Stimulated activated CD4-positive, alpha-beta T cell treated with anti-CD3 and anti-CD28 coated beads, Interleukin-2, amount 100 ng/mL, for 24 hours (primary cell): ENCODE data around the gene RITA1.

Source experiments
- DNase-seq, 2 donors: peaks; one replicate each; pipeline ENCODE4 v3.0.0-alpha.2; 2020

Gene RITA1

DNA sequence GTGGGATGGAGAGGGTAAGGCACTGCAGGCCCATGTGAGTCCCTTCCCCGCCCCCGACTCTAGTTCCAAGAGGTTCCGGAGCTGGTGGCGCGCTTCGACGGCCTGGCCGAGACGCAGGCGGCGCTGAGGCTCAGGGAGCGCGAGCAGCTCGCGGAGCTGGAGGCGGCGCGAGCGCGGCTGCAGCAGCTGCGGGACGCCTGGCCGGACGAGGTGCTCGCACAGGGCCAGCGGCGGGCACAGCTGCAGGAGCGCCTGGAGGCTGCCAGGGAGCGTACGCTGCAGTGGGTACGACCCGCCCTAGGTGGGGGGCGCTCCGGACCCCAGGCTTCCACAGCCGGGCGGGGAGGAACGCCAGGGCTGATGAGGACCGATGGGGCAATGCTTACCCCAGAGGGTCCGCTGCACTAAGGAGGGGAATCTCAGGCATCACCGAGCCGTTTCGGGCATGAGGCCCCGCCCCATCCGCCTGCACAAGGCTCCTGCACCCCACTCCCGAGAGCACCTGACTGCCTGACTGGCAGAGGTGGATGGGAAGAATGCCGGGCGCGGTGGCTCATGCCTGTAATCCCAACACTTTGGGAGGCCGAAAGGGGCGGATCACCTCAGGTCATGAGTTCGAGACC is 31.1 kb upstream of the RITA1 start:
- peak in 1 of 2 donors; percentile 38 for DNase-seq

DNA sequence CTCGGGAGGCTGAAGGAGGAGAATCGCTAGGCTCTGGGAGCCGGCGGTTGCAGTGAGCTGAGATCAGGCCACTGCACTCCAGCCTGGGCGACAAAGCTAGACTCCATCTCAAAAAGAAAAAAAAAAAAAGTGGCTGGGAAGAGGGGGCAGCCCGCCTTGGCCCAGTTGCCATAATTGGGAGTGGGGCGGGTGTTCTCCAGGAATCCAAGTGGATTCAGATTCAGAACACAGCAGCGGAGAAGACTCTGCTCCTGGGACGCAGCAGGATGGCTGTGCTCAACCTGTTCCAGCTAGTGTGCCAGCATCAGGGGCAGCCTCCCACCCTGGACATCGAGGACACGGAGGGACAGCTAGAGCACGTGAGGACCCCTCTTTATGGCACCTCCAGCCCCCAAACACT is 30.5 kb upstream of the RITA1 start:
- DNase-seq = no peak

DNA sequence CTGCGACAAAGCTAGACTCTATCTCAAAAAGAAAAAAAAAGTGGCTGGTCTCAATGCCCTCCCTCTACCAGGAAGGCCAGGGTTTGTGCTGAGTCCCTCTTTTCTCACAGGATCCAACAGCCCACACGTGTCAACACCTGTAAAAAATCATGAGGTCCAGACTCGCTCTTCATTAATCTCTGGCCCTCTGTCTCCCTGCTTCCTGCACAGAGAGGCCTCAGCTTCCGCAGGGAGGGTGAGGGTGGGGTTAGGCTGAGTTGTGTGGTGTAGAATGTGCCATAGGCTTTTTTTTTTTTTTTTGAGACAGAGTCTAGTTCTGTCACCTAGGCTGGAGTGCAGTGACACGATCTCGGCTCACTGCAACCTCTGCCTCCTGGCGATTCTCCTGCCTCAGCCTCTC is 29.9 kb upstream of the RITA1 start:
- DNase-seq = no peak

DNA sequence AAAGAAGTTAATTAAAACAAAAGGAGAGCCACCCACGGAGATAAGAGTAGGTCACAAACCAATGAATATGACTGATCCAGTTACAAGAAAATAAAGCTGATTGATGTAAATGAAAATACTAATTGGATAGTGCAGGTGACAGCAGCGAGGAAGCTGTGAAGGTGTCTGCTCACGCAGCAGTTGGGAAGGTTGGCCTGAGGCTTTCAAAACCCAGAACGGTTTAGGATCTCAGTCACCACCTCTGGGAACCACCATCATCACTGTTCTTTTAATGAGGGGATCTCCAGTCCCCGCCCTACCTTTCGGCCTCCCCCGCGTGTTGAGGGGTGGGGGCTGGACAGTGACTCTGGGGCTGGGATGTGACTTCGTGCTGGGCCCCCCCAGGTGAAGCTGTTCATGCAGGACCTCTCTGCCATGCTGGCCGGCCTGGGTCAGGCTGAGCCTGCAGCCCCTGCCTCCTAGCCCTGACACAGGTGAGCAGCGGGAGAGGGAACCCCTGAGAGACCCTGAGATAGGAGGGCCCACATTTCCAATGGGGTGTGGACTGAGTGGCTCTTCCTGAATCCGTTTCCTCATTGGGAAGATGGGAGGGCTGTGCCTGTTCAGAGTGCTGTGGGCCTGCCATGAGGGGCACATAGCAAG is 28.2 kb upstream of the RITA1 start:
- no peak for DNase-seq

DNA sequence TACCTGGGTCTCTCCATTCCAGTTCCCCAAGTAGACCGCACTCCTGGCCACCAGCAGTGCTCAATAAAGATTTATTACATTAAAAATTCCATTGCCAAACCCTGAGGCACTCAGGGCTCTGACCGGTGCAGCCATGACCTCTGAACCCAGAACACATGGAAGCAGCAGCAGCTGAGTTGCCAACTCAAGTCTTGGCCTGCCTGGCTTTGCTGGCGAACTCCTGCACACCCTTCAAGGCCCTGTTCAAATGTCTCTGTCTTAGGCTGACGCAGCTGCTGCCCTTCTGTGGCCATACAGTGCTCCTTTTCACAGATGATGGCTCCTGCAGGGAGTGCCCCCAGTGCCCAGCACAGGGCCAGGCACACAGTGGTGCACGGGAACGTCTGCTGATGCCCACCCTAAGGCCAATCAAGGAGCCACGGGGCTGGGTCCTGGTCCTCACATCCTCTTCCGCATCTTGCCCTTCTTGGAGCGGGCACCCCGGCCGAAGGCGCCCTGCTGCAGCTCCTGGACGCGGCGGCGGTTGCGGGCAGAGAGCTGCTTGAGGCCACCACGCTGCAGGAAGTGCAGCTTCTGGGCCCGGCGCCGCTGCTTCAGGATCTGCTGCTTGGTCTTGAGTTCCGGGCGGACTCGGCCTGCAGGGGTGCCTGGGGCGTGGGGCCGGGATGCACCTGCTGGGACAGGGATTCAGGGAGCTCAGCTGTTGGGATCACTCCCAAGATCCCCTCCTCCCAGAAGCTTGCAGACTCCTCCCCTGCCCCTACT is 26.9 kb upstream of the RITA1 start:
- no peak for DNase-seq

DNA sequence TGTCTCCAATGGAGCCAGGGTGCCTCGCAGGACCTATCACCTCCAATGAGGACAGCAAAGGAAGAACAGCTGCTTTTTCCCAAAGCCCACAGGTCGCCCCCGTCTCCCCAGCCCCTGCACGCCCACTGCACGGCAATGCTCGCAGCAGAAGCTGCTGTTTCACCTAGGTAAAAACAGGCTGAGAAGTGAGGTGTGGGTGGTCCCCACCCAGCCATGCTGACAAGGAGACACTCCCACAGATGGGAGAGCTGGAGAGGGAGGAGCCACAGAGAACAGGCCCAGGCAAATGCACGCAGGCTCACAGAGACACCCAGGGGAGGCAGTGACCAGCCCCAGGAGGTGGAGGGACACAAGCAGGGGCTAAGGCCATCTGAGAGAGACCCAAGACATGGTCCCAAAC is 25.6 kb upstream of the RITA1 start:
- DNase-seq = no peak

DNA sequence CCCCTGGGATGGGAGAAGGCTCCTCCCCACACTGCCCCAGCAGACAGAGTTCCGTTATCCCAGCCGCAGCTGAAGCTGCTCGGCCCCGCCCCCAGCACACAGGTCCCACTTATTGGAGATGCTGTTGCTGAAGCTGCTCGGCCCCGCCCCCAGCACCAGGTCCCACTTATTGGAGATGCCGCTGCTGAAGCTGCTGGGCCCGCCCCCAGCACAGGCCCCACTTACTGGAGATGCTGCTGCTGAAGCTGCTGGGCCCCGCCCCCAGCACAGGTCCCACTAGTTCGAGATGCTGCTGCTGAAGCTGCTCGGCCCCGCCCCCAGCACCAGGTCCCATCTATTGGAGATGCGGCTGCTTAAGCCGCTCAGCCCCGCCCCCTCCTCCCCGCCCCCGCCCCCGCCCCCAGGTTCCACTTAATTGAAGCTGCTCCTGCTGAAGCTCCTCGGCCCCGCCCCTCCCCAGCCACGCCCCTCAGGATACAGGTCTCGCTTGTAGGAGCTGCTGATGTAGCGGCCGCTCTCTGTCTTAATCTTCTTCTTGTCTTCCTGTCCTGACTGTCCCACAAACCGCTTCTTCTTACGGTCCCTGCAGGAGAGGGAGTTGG is 24.0 kb upstream of the RITA1 start:
- DNase-seq = peak in 1 of 2 donors; percentile 51

DNA sequence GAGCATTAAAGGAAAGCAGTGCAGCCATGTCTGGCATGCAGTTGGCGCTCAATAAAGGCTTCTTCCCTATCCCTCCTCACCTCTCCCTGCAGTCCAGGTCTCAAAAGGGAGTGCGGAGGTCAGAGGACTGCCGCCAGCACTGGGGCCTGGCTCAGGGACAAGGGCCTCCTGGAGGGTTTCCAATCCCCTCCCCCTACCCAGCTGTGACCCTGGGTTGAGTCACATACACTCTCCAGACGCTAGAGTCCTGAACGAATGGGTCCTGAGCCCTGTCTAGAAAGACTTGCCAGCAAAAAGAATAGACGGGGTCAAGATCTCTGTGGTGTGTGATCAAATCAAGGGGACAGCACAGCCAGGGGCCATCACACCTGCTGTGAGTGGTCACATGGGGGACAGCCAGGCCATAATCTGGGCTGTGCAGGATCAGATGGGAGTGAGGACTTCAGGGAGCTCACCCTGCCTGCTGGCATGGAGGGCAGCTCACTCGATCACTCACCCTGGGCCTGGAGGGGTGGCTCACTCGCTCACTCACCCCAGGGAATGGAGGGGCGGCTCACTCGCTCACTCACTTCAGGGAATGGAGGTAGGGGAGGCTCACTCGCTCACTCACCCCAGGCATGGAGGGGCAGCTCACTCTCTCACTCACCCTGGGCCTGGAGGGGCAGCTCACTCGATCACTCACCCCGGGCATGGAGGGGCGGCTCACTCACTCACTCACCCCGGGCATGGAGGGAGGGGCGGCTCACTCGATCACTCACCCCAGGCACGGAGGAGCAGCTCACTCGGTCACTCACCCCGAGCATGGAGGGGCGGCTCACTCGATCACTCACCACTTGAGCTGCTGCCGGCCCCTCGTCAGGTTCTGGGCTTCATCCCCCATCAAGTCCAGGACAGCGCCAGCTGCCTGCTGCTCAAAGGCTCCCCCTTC is 23.2 kb upstream of the RITA1 start:
- no peak for DNase-seq

DNA sequence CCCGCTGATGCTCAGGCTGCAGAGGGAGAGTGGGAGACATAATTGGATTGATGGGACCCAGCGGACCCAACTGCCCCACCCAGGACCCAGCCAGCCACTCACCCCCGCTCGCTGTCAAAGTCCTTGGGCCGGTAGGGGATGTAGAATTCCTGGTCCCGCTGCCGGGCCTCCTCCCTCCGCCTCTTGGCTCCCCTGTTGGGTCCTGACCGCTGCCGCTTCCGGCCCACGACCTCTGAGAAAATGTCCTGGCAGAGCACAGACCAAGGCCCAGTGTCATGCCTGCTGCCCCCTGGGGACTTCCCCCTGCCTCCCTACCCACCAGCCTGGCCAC is 22.5 kb upstream of the RITA1 start:
- no peak for DNase-seq

DNA sequence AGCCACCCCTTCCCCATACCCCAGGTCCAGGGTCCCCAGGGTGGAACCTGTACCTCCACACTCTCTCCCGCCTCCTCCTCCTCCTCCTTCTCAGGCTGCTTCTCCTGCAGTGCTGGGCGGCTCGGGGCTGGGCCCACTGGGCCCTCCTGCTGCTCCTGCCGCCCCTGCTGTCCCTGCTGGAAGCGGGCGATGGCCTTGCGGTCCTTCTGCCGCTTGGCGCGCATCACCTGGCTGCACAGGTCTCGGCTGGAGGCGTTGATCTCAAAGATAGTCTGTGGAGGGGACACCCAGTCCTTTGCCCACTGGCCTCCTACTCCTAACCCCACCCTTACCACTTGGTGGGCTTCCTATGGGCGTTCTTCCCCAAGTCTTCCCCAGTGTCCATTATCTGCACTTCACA is 21.5 kb upstream of the RITA1 start:
- no peak for DNase-seq

DNA sequence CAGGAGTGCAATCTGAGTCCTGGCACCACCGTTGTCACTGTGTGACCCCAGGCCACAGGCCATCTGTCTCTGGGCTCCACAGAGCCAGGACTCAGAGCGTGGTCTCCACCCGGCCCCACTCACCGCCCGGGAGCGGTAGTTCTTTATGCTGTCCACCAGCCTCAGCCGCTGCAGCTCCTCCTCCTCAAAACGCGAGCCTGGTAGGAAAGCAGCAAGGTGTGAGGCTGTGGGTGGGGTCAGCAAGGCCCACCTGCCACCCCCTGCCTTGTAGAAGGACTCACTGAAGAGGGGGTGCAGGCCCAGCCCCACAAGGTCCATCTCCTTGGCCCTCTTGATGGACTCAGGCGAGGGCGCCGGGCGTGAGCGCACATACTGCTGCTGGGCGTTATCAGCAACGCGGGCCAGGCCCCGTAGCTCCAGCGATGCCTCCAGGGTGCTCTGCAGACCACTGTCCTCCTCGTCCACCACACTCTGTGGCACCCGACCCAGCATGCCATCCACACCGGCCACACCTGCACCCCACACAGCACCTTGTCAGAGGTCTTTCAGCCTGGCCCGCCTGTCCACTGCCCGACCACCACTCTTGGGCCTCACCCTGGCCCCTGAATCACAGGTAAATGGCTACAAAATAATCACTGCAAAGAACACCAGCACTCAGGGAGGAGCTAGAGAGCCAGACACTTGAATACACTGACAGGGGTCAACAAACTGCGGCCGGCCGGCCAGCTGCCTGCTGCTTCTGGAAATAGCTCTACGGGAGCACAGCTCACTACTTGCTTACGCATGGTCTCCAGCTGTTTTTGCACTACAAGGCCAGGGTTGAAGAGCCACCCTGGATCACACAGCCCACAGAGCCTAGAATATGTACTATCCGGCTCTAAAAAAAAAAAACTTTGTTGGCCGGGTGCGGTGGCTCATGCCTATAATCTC is 19.7 kb upstream of the RITA1 start:
- no peak for DNase-seq

DNA sequence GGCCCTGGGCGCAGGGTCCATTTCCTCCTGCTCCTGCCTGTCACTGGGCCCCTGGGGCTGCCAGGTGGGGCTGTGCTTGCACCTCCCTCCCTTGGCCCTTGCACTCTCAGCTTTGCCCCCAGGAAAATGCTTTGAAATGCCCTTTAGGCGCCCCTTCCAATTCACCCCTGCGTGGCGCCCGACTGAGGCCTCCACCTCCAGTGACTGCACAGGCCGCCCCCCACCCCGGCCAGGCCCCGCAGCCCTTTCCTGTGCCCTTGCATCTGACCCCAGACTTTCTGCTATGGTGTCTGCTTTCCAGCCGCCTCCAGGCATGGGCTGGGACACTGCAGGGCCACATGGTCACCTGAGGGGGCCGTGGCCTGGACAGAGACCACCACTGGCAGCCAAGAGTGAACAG is 17.7 kb upstream of the RITA1 start:
- DNase-seq = no peak

DNA sequence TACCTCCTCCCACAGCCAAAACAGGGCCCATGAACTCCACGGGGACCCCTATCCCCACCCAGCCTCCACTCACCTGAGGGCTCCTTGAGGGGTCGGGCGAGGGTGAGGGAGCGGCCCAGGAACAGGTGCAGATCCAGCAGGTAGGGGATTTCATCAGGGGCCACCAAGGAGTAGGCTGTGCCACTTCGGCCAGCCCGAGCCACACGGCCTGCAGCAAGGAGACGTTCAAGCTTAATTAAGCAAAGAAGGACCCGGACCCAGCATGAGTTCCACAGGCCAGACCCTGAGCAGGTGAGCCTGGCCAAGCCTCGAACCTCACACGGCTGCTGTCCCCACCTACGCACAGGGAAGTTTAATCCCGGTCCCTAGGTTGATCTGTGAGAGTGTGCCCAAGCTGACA is 15.8 kb upstream of the RITA1 start:
- DNase-seq = no peak

DNA sequence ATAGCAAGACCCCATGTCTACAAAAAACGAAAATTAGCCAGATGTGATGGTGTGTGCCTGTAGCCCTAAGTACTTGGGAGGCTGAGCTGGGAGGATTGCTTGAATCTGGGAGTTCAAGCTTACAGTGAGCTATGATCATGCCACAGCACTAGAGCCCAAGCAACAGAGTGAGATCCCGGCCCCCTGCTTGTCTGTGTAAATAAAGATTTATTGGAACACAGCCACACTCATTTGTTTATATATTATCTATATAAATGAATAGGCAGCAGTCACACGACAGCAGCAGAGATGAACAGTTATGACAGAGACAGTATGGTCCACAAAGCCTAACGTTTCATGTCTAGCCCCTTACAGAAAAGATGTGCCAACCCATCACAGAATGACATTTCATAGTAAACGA is 15.1 kb upstream of the RITA1 start:
- no peak for DNase-seq

DNA sequence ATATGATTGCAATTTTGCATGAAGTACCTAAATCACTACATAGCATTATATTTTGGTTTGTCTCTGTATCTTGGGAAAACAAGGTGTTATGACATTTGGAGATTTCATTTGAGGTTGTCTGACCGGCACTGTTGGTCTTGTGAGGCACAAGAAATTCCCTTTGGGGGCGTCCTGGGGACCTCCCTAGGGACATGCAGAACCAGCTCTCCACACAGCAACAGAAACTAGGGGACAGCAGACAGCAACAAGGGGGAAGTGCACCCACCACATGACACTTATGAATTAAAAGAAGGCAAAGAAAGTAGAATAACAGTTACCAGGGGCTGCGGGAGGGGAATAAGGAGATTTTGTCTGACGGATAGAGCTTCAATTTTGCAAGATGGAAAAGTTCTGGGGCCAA is 14.6 kb upstream of the RITA1 start:
- DNase-seq = no peak

DNA sequence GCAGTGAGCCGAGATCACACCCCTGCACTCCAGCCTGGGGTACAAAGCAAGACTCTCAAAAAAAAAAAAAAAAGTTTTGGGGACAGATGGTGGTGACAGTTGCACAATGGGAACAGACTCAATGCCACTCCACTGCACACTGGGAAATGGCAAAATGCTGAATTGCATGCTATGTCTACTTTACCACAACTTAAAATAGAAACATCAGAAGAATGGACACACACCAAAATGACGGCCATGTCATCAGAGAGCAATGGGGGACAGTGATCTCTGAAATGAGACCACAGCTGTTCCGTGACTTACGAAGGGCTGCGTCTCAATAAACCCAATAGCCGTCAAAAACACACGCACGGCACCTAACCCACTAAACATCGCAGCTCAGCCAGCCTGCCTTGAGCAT is 14.0 kb upstream of the RITA1 start:
- no peak for DNase-seq

DNA sequence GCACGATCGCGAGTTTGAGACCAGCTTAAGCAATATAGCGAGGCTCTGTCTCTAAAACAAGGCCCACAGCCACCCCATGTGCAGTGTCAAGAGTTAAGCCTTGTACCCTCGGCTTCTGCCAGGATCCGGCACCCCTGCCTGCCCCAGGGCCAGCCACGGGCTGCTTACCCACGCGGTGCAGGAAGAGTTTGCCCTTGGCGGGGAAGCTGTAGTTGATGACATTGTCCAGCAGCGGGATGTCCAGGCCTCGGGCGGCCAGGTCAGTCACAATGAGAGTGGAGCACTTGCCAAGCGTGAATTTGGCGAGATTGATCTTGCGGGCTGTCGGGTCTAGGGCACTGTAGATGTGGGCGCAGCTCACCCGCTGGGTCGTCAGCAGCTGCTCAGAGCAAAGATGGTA is 13.3 kb upstream of the RITA1 start:
- DNase-seq = no peak

DNA sequence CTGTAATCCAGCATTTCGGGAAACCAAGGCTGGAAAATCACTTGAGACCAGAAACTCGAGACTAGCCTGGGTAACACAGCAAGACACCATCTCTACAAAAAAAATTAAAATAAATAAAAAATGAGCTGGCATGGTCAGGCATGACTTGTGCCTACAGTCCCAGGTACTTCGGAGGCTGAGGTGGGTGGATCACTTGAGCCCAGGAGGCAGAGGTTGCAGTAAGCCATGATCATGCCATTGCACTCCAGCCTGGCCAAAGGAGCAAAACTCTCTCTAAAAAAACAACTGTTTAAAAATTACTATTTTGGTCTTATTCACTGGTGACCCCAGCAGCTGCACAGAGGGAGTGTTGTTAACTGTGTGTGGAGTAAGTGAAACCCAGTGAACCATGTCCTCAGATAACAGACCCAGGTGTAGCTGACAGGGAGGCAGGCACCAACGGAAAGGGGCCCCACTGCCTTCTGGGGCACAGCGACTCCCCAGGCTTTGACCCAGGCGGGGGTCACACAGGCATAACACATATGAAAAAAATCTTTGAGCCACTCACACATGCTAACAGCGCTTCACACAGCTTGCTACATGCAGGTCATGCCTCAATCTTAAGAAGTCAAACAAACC is 12.3 kb upstream of the RITA1 start:
- DNase-seq = no peak

DNA sequence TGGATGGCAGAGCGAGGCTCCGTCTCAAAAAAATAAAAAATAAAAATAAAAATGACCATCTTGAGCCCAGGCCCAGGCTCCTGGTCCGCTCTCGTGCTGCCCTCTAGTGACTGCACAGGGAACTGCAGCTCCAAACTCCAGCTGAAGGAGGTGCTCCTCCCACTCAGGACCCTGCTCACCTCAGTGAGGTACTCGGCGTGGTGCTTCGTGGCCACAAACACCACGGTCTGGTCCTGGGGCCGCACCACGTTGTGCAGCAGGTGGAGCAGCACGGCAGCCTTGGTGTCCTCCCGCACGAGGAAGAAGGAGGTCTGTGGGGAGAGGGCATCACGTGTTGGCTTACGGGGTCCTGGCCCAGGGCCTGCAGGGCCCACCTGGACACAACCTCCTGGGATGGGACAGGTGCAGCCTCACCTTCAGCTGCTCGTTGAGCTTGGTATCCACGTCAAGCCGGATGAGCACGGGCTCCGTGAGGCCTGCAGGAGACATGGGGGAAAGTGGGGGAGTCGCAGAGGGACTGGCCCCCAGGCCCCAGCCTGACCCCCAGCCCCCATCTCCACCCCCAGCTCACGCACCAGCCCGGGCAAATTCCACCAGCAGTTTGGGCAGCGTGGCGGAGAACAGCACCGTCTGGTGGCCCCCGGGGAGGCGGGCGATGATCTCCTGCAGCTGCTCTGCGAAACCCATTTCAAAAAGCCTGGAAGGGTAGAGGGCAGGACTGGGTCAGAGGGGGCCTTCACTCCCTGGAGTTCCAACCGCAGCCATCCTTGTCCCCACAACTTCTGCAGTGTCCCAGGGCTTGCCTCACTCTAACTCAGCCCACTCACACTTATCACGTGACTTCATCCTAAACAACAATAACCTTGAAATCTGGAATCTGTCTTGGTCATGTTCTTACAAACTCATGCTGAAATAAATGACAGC is 10.8 kb upstream of the RITA1 start:
- peak; percentile 86 for DNase-seq

DNA sequence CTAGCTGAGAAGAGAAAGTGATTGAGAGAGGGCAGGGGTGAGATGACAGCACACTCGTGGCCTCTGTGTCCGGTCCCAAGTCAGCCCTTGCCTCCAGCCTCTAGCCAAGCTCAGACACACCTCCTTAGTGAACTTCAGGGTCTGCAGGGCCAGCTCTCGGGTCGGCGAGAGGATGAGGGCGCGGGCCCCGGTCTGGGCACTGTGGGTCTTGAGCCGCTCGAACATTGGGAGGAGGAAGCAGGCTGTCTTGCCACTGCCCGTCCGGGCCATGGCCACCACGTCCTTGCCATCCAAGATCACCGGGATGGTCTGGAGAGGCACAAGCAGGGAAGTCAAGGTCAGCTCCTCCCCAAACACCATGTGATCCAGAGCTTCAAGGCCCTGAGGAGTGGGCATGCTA is 6.5 kb upstream of the RITA1 start:
- DNase-seq = no peak
